Endothelial cell of umbilical vein (primary cell): ENCODE data around the gene OGT. TPM values are rescaled to one million over a fixed set of nuclear protein-coding genes. Genes with fewer than 3 reads are reported as not detected.

Source experiments
- BruUV-seq: library from RNA; stranded (reverse); fragments of 400-500 nt; replicated peaks from 2 replicates; lab custom pipeline; 2021; lab: Mats Ljungman, UMichigan
- CTCF ChIA-PET: fragments of 300-600, 350-600 bp; sonication (Branson Sonifier 250); formaldehyde crosslinking; loops from one replicate; lab custom pipeline; 2021; ENCODE audit warnings: antibody characterized with exemption, inconsistent platforms; lab: Charles Lee
- POLR2A ChIA-PET: fragments of 300-600, 350-600 bp; sonication (Branson Sonifier 250); formaldehyde crosslinking; loops from one replicate; lab custom pipeline; 2021; ENCODE audit warnings: antibody characterized with exemption, inconsistent platforms; lab: Charles Lee
- DNase-seq: peaks from one replicate; pipeline ENCODE4 v3.0.0-alpha.2; 2011; ENCODE audit warnings: low read depth, low spot score
- FAIRE-seq: peaks from 2 replicates; lab custom pipeline; 2011; peaks lifted over from hg19 to GRCh38; lab: Jason Lieb, UNC
- H2AFZ ChIP-seq: 2 replicates; pipeline ENCODE4 v1.6.0; 2012; ENCODE audit warnings: low read depth, low read length, control low read depth, inconsistent platforms
- H3K27ac ChIP-seq: 2 replicates; pipeline ENCODE4 v1.5.1; 2011; ENCODE audit warnings: low read depth, mild to moderate bottlenecking, control low read depth, low read length, moderate library complexity; ENCODE audit not compliant: insufficient read depth
- H3K27me3 ChIP-seq, 2 experiments: 2 replicates each; pipeline versions ENCODE4 v1.6.0 to v1.6.1; 2011; ENCODE audit warnings: low read length in 2 of 2, mixed read lengths in 1 of 2; ENCODE audit not compliant: control insufficient read depth in 2 of 2, insufficient read depth in 2 of 2
- H3K36me3 ChIP-seq, 2 experiments: 2 replicates in 1 of 2; 3 replicates in 1 of 2; pipeline ENCODE4 v1.5.1; 2011; ENCODE audit warnings: low read length in 2 of 2, mild to moderate bottlenecking in 1 of 2, moderate library complexity in 1 of 2; ENCODE audit not compliant: control insufficient read depth in 2 of 2, insufficient read depth in 2 of 2; ENCODE audit errors: extremely low read depth in 1 of 2
- H3K4me1 ChIP-seq: 3 replicates; pipeline ENCODE4 v1.5.1; 2011; ENCODE audit warnings: mild to moderate bottlenecking, low read length; ENCODE audit not compliant: control insufficient read depth, insufficient read depth; ENCODE audit errors: extremely low read depth
- H3K4me2 ChIP-seq: 2 replicates; pipeline ENCODE4 v1.6.1; 2011; ENCODE audit warnings: low read length, control low read depth, mixed read lengths; ENCODE audit not compliant: insufficient read depth
- H3K4me3 ChIP-seq, 3 experiments: fragments of 200-600 bp in 1 of 3; sonication (generic), shearing (Covaris generic) in 1 of 3; replicated peaks in 1 of 3; 2 replicates each; pipeline ENCODE4 v1.5.1; 2011 to 2016; ENCODE audit warnings: control low read depth in 3 of 3, low read length in 3 of 3, mild to moderate bottlenecking in 2 of 3, inconsistent platforms in 1 of 3, low read depth in 1 of 3, moderate library complexity in 1 of 3; ENCODE audit not compliant: insufficient read depth in 1 of 3
- H3K79me2 ChIP-seq: 2 replicates; pipeline ENCODE4 v1.6.0; 2012; ENCODE audit warnings: low read length, inconsistent platforms; ENCODE audit not compliant: control insufficient read depth, insufficient read depth
- H3K9ac ChIP-seq: replicated peaks from 2 replicates; pipeline ENCODE3; 2011; ENCODE audit warnings: low read length, control low read depth; ENCODE audit not compliant: insufficient read depth; ENCODE audit errors: extremely low read depth
- H3K9me1 ChIP-seq: replicated peaks from 3 replicates; pipeline ENCODE4 v1.6.0; 2011; ENCODE audit warnings: mild to moderate bottlenecking, low read length; ENCODE audit not compliant: control insufficient read depth, insufficient read depth; ENCODE audit errors: extremely low read depth
- H3K9me3 ChIP-seq: replicated peaks from 2 replicates; pipeline ENCODE4 v1.5.1; 2012; ENCODE audit warnings: low read length, inconsistent platforms; ENCODE audit not compliant: control insufficient read depth, insufficient read depth
- H4K20me1 ChIP-seq: replicated peaks from 2 replicates; pipeline ENCODE3; 2011; ENCODE audit warnings: mild to moderate bottlenecking, low read length; ENCODE audit not compliant: control insufficient read depth, insufficient read depth; ENCODE audit errors: extremely low read depth
- EZH2 ChIP-seq: IDR thresholded peaks from 2 replicates; pipeline ENCODE4 v1.6.1; 2012; ENCODE audit warnings: borderline replicate concordance, low read depth, mild to moderate bottlenecking, moderate library complexity, low read length, inconsistent platforms; ENCODE audit not compliant: severe bottlenecking
- FOS ChIP-seq: IDR thresholded peaks from 2 replicates; pipeline ENCODE4 v1.6.1; 2011; ENCODE audit warnings: mild to moderate bottlenecking, low read length, moderate library complexity, borderline replicate concordance; ENCODE audit not compliant: insufficient read depth
- GATA2 ChIP-seq: IDR thresholded peaks from 2 replicates; pipeline ENCODE4 v1.7.0; 2011; ENCODE audit warnings: low read depth, mild to moderate bottlenecking, moderate library complexity, mixed read lengths, low read length; ENCODE audit not compliant: insufficient read length, insufficient read depth
- JUN ChIP-seq: IDR thresholded peaks from 2 replicates; pipeline ENCODE4 v1.6.1; 2011; ENCODE audit warnings: borderline replicate concordance, low read depth; ENCODE audit not compliant: insufficient read length, insufficient read depth
- MYC ChIP-seq: IDR thresholded peaks from one replicate; pipeline ENCODE4 v1.6.1; 2011; ENCODE audit warnings: mild to moderate bottlenecking, low read depth, low read length
- POLR2A ChIP-seq: IDR thresholded peaks from 2 replicates; pipeline ENCODE4 v1.6.1; 2012; ENCODE audit warnings: low read depth, mild to moderate bottlenecking, control low read depth, low read length
- POLR2AphosphoS5 ChIP-seq: IDR thresholded peaks from 2 replicates; pipeline ENCODE4 v1.6.1; 2012; ENCODE audit warnings: low read depth, mild to moderate bottlenecking, control low read depth, low read length, moderate library complexity; ENCODE audit not compliant: insufficient read depth
- dilution Hi-C: fragments of 300-500 bp; cut with MboI; formaldehyde crosslinking; loops from one replicate; pipeline ENCODE4 v1.15.0; 2019; ENCODE audit warnings: low sequenced_read_pairs; ENCODE audit not compliant: extremely low pct_ligation_motif_present
- intact Hi-C: fragments of 100-400 bp; cut with micrococcal nuclease; formaldehyde crosslinking; loops from one replicate; pipeline ENCODE4 v1.10.0; 2022
- polyA plus RNA-seq, 4 experiments: library from polyadenylated mRNA; depleted of rRNA in 3 of 4; stranded (reverse) in 3 of 4; unstranded in 1 of 4; fragments of >200 nt; gene quantifications; 2 replicates each; pipeline versions ENCODE4 v1.2.1 to v1.2.3, GENCODE V29; 2011 to 2012; ENCODE audit warnings: missing spikeins in 1 of 4
- total RNA-seq: library from RNA; stranded (reverse); gene quantifications from 2 replicates; pipeline ENCODE4 v1.2.3, GENCODE V29; 2021
- TF ChIP-seq, protein P1 (sequence below): IDR thresholded peaks from 2 replicates; pipeline ENCODE4 v1.6.1; 2011; ENCODE audit not compliant: insufficient read depth, insufficient read length
- TF ChIP-seq, protein P2 (sequence below), 2 donors: IDR thresholded peaks; 1 replicate in 1 of 2; 2 replicates in 1 of 2; pipeline ENCODE4 v1.5.1; 2011; ENCODE audit warnings: low read length in 2 of 2, mild to moderate bottlenecking in 2 of 2, moderate library complexity in 2 of 2, control low read depth in 1 of 2, inconsistent platforms in 1 of 2, low read depth in 1 of 2; ENCODE audit not compliant: insufficient read depth in 1 of 2; ENCODE audit errors: extremely low read depth in 1 of 2

The OGT gene
- total and polyA plus RNA-seq, 2 donors (not counting 3 experiments of a cell fraction or from before 2014, with no cell fraction given): 129 to 141 TPM

DNA sequence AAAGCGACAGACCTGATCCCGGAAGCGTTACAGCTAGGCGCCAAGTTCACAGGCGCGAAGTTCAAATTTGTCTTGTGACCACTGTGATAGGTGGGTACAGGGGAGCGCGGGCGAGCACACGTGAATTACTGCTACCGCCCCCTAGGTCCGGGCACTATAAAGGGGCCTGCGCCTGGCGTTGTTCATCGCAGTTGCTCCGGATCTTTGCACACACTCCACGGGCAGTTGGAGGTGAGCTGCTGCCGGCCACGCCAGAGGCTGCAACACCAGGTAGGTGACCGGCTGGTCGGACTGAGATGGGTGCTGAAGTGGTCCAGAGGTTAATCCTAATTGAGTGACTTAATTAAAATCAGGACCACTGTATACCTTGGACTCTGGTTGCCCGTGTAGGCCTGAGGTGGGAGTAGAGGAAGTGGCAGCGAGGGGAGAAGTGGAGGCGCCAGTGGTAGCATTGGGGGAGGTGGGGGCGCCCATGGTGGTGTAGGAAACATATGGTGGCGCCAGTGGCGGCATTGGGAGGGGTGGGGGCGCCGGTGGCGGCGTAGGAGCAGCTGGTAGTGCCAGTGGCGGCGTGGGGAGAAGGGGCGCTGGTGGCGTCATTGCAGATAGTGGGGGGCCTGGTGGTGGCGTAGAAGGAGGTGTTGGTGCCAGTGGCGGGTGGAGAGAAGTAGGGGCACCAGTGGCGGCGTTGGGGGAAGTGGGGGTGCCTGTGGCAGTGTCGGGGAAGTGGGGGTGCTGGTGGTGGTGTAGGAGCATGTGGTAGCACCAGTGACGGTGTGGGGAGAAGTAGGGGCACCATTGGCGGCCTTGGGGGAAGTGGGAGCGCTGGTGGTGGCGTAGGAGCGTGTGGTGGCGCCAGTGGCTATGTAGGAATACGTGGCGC is 45.6 kb downstream of the OGT start, which contains the start of gene GCNA:
TSS of gene GCNA (plus strand) at position 185 of the 883 bp plus-strand sequence. CDS start 2,385 bp downstream, outside the sequence.
- ChIA-PET CTCF (no interaction called here), POLR2A (interaction anchor here (0.6 kb wide), 1 partner anchor 26 kb away, joined by 6 read pairs; no protein-coding TSS in a partner anchor)
- TF ChIP-seq GATA2 (no peak), POLR2AphosphoS5 (no peak), JUN (no peak), MYC (no peak), FOS (no peak), POLR2A (no peak), EZH2 (no peak)
- TF ChIP-seq, protein P1, sequence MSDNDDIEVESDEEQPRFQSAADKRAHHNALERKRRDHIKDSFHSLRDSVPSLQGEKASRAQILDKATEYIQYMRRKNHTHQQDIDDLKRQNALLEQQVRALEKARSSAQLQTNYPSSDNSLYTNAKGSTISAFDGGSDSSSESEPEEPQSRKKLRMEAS: no peak
- TF ChIP-seq, protein P2, sequence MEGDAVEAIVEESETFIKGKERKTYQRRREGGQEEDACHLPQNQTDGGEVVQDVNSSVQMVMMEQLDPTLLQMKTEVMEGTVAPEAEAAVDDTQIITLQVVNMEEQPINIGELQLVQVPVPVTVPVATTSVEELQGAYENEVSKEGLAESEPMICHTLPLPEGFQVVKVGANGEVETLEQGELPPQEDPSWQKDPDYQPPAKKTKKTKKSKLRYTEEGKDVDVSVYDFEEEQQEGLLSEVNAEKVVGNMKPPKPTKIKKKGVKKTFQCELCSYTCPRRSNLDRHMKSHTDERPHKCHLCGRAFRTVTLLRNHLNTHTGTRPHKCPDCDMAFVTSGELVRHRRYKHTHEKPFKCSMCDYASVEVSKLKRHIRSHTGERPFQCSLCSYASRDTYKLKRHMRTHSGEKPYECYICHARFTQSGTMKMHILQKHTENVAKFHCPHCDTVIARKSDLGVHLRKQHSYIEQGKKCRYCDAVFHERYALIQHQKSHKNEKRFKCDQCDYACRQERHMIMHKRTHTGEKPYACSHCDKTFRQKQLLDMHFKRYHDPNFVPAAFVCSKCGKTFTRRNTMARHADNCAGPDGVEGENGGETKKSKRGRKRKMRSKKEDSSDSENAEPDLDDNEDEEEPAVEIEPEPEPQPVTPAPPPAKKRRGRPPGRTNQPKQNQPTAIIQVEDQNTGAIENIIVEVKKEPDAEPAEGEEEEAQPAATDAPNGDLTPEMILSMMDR (IDR thresholded peaks at IDR 0.05; ENCODE audit: extremely low read depth in 1 of 2, insufficient read depth in 1 of 2, low read depth in 1 of 2, low read length in 2 of 2): no peak
- Histone ChIP-seq H3K27ac (no peak within 1 kb of the TSS), H3K9ac (no peak within 1 kb of the TSS), H3K4me2 (no peak within 1 kb of the TSS), H3K9me1 (no peaks in the 10 kb centered on the region), H3K4me3 (no peak within 1 kb of the TSS), H2AFZ (no peak within 1 kb of the TSS), H3K79me2 (no peaks in the 10 kb centered on the region), H3K36me3 (peaks cover under 1 to 11% of the 10 kb centered on the region in 2 experiments), H4K20me1 (no peaks in the 10 kb centered on the region), H3K4me1 (peaks cover 6% of the 10 kb centered on the region), H3K9me3 (no peaks in the 10 kb centered on the region), H3K27me3 (no peaks in the 10 kb centered on the region)
- BruUV-seq: no TSS peak
- dilution Hi-C loops (no loop called here), intact Hi-C loops (no loop called here)
- no peak for DNase-seq
- no peak for FAIRE-seq
